Endometrial microvascular endothelial cells (primary cell): ENCODE measurements around the gene NHLH1. TPM values are rescaled to one million over a fixed set of nuclear protein-coding genes. Genes with fewer than 3 reads are reported as not detected.
"Not testable (repeated sequence)": the region's sequence is repeated elsewhere in the genome, so short reads cannot be mapped to it uniquely, and the experiment has no call there.

Source experiments
- in situ Hi-C: cut with HindIII; loops from 2 replicates; pipeline ENCODE4 v1.10.0; 2017; ENCODE audit warnings: low sequenced_read_pairs, low pct_unique_long_range_greater_than_20kb; ENCODE audit errors: inconsistent ontology term
- total RNA-seq: library from RNA; depleted of rRNA; stranded (reverse); fragments of >200 nt; gene quantifications from one replicate; pipeline ENCODE4 v1.2.3, GENCODE V29; 2015; ENCODE audit errors: inconsistent ontology term

The NHLH1 gene
- total RNA-seq, 1 donor from 2014 or later = not detected

DNA sequence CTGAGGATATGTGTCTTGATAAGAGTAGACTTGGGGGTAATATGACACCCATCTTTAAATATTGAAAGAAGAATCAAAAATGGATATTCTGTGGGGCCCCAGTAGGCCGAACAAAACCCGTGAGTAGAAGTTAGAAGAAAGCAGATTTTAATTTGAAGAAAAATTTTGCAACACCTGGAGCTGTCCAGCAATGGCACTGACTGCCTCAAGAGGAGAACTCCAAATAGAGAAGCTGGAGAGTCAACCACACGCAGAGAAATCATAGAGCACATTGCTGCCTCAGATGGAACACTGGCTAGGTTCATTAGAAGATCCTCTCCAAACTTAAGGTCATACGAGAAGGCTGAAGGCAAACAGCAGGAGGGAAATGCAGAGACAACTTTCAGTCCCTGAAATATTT lies 6.8 kb downstream of the NHLH1 start:
- in situ Hi-C loops = no loop called here

DNA sequence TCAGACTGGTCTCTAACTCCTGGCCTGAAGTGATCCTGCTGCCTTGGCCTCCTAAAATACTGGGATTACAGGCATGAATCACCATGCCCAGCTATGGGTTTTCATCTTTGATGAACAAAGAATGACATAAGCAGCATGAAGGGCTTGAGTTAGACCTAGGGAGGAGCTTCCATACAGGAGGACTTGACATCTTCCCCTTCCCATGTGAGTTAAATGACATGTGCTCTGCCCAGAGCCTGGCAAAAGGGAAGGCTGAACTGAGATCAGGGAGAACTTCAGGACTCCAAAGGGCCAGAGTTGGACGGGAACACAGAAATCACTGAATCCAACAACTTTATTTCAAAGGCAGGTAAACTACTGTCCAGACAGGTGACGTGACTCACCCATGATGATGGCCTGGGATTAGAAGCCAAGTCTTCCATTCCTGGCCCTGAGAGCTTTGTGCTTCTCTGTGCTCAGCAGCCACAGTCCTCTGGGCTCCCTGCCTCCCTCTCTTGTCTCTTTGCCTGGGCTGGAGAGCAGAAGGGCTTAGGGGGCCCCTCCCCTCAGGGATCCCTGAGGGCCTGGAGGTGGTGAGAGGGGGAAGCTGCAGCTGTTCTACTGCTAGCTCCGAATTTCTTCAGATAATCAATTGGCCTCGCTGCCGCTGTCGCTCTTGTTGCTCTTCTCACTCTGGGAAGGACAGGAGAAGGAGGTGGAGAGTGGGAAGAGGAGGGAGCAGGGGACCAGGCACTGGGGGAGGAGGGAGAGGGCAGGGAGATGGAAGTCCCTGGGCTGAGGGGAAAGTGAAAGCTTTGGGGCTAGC lies 7.6 kb downstream of the NHLH1 start:
- in situ Hi-C loops = no loop called here

DNA sequence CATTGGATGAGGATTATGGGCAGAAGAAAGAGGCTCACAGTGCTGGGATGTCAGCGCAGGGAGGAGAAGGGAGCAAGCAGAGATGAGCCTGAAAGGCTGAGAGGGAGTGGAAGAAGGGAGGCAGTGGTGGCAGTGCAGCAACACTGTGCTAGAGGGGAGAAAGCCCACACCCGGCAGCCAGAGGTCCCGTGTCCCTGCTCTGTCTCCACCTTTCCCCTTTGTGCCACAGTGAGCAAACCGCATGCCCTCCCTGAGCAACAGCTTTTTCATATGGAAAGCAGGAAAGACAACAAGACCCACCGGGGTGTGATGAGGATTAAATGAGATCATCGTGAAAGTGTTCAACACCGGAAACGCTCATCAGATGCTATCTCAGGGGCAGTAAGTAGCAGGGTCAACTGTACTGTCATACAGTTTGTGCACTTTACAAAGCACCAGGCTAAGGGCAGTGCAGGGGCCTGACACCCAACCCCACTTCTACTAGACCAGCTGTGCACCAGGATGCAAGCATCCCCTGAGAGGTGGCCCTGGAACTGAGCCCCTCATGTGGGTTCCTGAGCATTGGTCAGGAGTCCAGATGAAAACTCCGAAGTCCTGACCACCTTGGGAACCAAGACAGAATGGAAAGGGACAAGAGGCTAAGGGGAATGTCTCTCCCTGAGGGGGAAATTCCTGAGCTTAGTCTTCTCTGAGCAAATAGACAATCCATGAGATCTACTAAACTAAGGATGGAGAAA lies 9.1 kb downstream of the NHLH1 start:
- in situ Hi-C loops = no loop called here

DNA sequence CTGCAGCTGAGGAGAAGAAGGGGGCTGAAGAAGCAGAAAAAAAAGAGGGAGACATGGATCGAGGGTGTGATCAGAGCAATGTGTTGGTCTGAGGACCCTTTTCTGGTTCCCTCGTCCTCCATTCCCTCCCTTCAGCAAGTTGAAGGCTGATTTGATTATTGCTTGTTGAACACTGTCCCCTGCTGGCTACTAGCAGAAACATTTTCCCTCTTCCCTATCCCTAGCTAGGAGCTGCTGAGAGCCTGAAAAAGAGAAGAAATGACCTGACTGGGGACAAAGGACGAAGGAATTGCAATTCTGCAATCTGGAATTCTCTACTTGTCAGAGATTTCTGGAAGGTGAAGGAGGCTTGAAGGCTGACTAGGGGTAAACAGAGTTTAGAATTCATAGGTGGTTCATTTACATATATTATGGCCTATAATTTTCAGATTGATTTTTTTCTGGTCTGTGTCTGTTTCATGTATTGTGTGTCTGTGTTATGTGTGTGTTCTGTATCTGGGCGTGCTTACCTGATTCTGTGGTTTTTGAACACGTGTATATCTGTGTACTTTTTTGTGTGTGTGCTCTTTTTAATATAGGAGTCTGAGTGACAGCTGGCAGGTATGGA lies 9.8 kb downstream of the NHLH1 start:
- in situ Hi-C loops = no loop called here

DNA sequence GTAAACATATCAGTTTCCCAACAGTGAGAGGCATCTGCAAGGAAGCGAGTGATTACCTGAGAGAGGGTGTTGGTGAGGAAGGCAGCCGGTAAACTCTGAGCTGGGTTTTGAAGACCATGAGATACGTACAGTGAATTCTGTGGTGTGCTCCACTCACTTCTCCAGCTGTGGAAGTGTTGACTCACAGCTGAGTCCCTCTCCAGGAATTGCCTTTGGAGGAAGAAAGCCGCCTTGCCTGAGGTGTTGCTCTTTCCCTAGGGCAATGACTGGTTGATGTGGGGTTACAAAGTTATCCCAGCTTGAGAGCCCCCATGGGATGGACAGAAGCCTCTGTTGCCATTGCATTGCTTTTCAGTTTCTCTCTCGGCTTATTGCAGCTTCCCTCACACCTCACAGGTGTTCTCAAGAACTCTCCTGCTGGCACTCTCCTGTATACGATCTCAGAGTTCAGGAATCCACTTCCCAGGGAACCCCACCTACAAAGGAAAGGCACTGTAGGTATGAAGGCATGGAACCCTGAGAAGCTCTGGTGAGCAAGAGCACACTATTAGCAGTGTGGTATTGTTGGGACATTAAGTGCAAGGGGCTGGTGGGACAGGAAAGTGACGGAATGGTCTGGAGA lies 10.8 kb downstream of the NHLH1 start:
- in situ Hi-C loops = no loop called here

DNA sequence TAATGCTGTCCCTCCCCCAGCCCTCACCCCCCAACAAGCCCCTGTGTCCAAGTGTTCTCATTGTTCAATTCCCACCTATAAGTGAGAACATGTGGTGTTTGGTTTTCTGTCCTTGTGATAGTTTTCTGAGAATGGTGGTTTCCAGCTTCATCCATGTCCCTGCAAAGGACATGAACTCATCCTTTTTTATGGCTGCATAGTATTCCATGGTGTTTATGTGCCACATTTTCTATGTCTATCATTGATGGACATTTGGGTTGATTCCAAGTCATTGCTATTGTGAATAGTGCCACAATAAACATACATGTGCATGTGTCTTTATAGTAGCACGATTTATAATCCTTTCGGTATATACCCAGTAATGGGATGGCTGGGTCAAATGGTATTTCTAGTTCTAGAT lies 17.9 kb downstream of the NHLH1 start:
- in situ Hi-C loops = not testable (repeated sequence)

DNA sequence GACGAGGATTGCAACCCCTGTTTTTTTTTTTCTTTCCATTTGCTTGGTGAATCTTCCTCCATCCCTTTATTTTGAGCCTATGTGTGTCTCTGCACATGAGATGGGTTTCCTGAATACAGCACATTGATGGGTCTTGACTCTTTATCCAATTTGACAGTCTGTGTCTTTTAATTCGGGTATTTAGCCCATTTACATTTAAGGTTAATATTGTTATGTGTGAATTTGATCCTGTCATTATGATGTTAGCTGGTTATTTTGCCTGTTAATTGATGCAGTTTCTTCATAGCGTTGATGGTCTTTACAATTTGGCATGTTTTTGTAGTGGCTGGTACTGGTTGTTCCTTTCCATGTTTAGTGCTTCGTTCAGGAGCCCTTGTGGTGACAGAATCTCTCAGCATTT lies 21.5 kb downstream of the NHLH1 start:
- in situ Hi-C loops = not testable (repeated sequence)

DNA sequence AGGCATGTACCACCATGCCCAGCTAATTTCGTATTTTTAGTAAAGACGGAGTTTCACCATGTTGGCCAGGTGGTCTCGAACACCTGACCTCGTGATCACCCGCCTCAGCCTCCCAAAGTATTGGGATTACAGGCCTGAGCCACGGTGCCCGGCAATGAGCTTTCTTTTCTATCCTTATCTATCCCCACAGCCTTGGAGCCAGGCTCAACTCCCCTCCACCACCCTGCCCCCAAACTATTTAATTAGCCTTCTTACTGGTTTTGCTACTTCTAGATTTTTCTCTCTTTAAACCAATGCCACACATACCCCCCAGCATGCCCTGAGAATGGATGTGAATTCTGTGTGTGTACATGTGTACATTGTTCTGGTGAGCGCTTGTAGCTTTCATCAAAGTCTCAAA lies 27.8 kb downstream of the NHLH1 start:
- in situ Hi-C loops = no loop called here

DNA sequence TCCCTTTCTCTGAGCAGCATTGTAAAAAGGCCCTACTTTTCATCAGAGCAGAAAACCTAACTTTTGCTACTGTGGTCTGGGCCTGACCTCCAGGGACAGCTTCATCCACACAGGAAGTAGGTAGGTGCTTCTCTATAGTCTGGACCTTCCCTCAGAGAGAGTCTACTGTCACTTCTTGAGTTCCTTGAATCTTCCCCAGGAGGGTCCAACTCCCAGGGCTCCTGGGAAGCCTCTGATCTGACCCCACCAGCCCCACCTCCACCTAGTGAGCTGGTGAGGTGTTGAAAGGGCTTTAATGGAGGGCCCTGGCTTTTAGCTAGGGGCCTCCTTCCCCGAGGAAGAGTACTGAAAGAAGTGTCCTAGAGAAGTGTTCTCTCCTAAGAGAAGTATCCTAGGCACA lies 30.8 kb downstream of the NHLH1 start:
- in situ Hi-C loops = no loop called here

DNA sequence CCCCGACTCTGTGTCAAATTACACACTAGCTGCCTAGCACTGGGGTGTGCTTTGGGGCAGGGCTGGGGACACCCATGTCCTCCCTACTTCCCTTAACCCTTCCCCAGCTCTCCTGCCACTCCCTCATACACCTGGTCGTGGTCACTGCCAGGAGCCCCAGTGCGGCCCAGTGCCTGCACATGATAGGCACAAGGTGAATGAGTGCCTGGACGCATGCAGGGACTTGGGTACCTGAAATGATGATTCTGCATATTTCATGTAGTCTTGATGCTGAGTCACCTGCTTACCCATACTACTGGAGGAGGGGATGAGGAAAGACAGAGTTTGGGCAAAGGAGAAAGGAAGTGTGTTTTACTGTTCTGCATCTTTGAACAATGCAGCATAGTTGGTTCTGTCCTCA lies 32.0 kb downstream of the NHLH1 start:
- in situ Hi-C loops = no loop called here

DNA sequence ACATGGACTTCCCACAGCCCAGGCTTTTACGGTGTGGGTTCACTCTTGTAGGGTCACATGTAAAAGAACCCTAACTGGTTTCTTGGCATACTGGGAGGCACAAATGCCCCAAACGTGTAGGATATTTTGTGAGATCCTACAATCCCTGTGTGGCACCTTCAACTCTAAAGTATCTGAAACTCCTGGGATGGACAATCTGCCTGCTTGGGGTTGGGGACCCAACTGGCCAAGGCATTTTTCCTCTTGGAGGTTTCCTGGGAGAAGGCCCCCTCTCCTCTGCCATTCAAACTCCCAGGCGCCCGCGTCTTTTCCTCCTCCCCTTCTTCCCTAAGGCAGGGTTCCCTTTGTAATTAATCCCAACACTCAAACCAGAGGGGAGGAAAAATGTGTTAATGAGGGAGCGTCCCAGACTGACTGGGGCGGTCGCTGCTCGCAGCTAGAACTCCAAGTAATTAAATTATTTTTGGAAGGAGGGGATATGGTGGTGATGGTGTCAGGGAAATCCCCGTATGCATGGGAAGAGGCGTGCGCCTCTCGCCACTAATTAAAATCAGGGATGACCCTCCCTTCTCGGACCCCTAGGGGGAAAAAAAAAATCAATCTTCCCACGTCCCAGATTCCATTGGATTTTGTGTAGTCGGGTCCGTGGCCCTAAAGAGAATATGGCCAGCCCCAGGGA lies 32.8 kb downstream of the NHLH1 start:
- in situ Hi-C loops = no loop called here

DNA sequence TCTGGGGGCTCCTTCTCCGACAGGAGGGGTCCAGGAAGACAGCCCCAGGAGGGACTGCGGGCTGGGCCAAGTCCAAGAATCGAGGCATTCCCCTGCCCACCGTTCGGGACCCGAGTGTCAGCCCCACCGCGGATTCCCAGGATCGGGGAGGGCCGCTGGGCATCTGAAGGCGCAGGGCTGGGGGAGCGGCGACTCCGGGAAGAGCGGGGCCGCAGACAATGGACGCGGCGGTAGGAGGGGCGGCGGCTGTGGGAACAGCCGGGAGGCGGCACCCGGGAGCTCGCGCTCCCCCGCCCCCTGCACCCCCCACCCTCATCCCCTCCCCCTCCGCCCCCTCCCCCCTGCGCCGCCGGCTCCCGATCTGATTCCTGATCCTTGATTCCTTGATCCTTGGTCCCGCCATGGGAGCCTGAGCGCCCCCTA lies 33.4 kb downstream of the NHLH1 start, which contains the start of gene VANGL2:
Gene VANGL2, plus strand, starts transcription at position 342 of the 423 bp plus-strand sequence. CDS start 15,274 bp downstream, outside the sequence.
- in situ Hi-C loops = no loop called here

DNA sequence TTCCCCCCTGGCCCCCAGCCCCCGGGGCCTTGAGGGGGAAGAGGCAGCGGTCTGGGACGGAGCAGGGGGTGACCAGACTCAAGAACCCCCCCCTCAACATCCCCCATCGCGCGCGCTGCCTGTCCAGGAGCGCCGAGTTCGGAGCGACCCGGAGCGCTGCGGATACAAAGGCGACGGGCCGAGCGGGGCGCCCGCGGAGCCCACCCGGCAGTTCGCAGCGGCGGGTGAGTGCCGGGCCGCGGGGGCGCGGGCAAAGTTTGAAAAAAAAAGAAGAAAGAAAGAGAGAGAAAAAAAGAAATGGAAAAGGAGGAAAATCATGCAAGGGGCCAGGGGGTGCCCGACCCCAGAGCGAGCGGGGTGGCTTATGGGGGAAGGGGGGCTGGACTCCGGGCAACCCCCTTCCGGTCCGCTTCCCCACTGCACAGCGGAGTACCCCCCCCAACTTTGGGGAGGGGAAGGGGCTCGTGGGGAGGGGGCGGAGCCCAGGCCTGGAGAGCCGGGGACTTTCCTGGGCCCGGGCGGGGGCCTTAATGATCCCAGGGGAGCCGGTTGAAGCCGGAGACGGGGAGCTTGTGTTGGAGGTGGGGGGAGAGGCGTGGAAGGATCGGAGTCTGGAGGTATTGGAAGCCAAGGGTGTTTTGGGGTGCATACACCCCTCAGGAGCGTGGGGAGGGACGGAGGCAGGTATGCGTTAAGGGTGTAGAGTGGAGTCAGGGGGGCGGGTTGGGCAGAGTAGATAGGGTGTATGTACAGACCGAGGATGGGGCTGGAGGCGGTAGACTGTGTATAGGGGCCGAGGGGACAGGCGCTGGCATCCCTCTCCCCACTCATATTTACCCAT lies 34.0 kb downstream of the NHLH1 start:
- in situ Hi-C loops = no loop called here

DNA sequence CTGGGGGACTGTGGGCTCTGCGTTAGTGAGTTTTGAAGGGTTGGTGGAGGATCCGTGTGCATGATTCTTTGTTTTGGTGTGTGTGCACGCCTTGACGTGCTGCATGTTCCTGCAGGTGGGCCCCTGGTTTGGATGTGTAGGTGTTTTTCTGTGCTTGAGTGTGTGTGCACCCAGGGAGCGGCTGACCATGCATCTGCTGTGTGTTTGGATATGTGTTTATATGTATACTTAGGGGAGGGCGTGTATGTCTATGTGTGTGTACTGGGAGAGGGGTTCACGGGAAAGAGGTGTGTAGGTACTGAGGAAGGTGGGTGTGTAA lies 34.6 kb downstream of the NHLH1 start:
- in situ Hi-C loops = no loop called here

DNA sequence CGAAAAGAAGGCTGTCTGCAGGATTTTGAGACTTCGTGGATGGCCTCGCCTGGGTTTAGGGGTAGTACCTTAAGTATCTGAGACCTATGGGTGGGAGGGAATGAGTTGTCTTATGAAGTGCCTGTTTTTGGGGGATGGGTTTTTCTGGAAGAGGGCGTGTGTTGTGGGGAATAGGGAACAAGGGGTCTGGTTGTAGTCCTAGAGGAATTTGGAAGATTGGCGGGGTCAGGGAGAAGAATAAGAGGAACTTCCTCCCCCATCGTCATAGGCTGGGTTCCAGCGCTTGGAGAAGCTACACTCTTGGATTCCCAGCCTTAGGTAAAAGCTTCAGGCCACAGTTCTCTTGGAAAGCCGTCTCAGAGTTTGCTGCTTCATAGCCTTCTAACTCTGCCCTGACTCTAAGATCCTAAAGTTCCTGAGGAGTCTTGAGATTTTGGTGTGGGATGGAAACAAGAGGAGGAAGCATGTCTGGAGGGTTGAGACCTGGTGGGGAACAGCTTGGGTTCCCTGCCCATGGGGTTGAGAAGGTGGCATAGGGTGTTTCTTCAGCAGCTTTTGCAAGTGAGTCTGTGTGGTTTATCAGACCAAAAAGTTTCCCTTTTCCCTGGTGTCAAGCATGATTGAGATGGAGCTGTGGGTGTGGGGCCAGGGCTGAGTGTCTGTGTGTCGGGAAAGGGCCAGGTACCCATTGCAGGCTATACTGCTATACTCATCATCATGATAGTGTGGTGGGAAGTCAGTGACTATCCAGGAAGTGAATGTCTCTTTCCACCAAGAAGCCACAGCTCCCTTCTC lies 35.3 kb downstream of the NHLH1 start:
- in situ Hi-C loops = no loop called here

DNA sequence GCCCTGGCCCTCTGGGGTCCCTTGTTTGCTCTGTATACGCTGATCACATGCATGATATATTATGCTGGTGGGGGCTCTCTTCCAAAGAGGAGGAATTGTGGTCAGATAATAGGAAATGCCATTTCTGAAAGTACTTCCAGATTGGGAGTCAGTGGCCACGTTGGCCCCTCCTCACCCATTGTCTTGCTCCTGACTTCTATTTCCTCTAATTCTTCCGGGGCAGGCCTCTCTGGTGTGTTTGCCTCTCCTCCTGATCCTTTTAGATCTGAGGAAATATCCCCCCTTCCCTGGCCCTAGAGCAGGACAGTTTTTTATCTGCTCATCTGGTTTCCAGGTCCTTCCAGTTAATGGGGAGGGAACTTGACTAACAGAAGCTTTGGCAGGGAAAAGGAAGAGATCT lies 36.4 kb downstream of the NHLH1 start:
- in situ Hi-C loops = no loop called here

DNA sequence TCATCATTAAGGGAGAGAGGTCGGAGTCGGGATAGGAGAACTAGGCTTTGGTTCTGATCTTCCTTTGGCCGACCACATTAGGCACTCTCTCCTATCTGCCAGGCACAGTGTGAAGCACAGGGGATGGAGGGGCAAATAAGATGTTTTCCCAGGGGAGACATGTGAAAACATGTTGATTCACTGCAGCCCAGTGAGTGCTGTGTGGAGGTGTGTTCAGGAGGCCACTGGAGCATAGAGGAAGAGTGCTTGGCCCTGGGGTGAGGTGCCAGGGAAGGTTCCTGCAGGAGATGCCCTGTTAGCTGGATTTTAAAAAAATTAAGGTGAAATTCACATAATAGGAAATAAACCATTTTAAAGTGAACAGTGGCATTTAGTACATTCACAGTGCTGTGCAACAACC lies 37.2 kb downstream of the NHLH1 start:
- in situ Hi-C loops = no loop called here
